PFSK-1 (cell line): ENCODE measurements around the gene KCNT2.

ENCODE experiments used
- FOXP2 ChIP-seq: optimal IDR thresholded peaks from 2 replicates; pipeline ENCODE3; 2011; ENCODE audit warnings: borderline replicate concordance, control low read depth, inconsistent platforms; ENCODE audit not compliant: insufficient read depth; ENCODE audit errors: extremely low read length, extremely low read depth
- POLR2AphosphoS5 ChIP-seq: IDR thresholded peaks from 2 replicates; pipeline ENCODE4 v1.6.1; 2012; ENCODE audit warnings: low read depth, mild to moderate bottlenecking, control low read depth, low read length, moderate library complexity
- REST ChIP-seq, 2 experiments: IDR thresholded peaks; 2 replicates each; pipeline versions ENCODE4 v1.6.1 to v1.8.0; 2011 to 2012; ENCODE audit warnings: low read depth in 2 of 2, low read length in 2 of 2, control low read depth in 1 of 2, inconsistent platforms in 1 of 2, mild to moderate bottlenecking in 1 of 2, moderate library complexity in 1 of 2; ENCODE audit not compliant: insufficient read depth in 1 of 2
- SIN3A ChIP-seq: IDR thresholded peaks from 2 replicates; pipeline ENCODE4 v1.6.1; 2012; ENCODE audit warnings: mild to moderate bottlenecking, low read length, moderate library complexity, borderline replicate concordance; ENCODE audit not compliant: insufficient read depth
- TAF1 ChIP-seq: IDR thresholded peaks from 2 replicates; pipeline ENCODE4 v1.6.1; 2012; ENCODE audit warnings: low read length, control low read depth, borderline replicate concordance; ENCODE audit not compliant: insufficient read depth

Gene KCNT2

GRCh38 chr1:196593955-196594354, 14.3 kb downstream of the KCNT2 start:
- TF ChIP-seq FOXP2 (no peak), REST (IDR thresholded peaks at IDR 0.05; ENCODE audit: insufficient read depth in 1 of 2, low read depth in 2 of 2, low read length in 2 of 2) (no peak), SIN3A (no peak), POLR2AphosphoS5 (no peak), TAF1 (no peak)

GRCh38 chr1:196590959-196591358, 17.3 kb downstream of the KCNT2 start:
- TF ChIP-seq SIN3A (no peak), POLR2AphosphoS5 (no peak), REST (IDR thresholded peaks at IDR 0.05; ENCODE audit: insufficient read depth in 1 of 2, low read depth in 2 of 2, low read length in 2 of 2) (no peak), FOXP2 (no peak), TAF1 (no peak)

GRCh38 chr1:196590012-196590708, 18.1 kb downstream of the KCNT2 start:
- TF ChIP-seq POLR2AphosphoS5 (no peak), REST (IDR thresholded peaks at IDR 0.05; ENCODE audit: insufficient read depth in 1 of 2, low read depth in 2 of 2, low read length in 2 of 2) (no peak), TAF1 (no peak), SIN3A (no peak), FOXP2 (no peak)

DNA sequence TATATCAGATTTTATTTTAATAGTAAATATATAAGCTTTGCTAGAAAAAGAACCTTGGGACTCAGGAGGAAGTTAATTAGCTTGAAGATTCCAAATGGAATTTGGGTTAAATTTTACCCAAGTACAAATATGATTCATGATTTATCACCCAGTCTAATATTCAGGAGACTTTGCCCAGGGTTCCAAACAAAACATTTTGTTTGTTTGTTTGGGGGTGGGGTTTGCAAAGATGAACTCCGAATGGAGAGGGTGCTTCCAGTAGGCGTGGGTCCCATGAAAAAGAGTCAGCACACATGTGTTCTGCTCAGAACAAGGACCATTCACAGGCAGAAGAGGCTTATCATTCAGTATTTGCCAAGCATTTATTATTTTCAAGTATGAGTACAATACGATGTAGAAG, 23.5 kb downstream of the KCNT2 start:
- TF ChIP-seq FOXP2 (no peak), REST (IDR thresholded peaks at IDR 0.05; ENCODE audit: insufficient read depth in 1 of 2, low read depth in 2 of 2, low read length in 2 of 2) (no peak), TAF1 (no peak), POLR2AphosphoS5 (no peak), SIN3A (no peak)
